Non-pigmented ciliary epithelial cell (primary cell): ENCODE measurements around the gene VMP1.
"Not testable (repeated sequence)": the region's sequence is repeated elsewhere in the genome, so short reads cannot be mapped to it uniquely, and the experiment has no call there.

Source experiments
- DNase-seq: peaks from one replicate; pipeline ENCODE4 v3.0.0-alpha.2; 2010; ENCODE audit warnings: low read depth

VMP1 gene

DNA sequence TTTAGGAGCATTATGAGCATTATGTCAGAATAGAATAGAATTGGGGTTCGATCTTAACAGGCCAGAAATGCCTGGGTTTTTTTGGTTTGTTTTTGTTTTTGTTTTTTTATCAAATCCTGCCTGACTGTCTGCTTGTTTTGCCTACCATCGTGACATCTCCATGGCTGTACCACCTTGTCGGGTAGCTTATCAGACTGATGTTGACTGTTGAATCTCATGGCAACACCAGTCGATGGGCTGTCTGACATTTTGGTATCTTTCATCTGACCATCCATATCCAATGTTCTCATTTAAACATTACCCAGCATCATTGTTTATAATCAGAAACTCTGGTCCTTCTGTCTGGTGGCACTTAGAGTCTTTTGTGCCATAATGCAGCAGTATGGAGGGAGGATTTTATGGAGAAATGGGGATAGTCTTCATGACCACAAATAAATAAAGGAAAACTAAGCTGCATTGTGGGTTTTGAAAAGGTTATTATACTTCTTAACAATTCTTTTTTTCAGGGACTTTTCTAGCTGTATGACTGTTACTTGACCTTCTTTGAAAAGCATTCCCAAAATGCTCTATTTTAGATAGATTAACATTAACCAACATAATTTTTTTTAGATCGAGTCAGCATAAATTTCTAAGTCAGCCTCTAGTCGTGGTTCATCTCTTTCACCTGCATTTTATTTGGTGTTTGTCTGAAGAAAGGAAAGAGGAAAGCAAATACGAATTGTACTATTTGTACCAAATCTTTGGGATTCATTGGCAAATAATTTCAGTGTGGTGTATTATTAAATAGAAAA lies 133.8 kb downstream of the VMP1 start:
- DNase-seq = not testable (repeated sequence)

DNA sequence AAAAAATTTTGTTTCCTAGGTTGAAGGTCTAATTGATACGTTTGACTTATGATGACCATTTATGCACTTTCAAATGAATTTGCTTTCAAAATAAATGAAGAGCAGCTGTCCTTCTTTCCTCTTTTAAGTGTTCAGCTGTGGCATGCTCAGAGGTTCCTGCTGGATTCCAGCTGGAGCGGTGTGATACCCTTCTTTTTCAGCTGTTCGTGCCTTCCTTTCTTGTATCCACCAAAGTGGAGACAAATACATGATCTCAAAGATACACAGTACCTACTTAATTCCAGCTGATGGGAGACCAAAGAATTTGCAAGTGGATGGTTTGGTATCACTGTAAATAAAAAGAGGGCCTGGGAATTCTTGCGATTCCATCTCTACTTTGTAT lies 134.4 kb downstream of the VMP1 start:
- DNase-seq = not testable (repeated sequence)

DNA sequence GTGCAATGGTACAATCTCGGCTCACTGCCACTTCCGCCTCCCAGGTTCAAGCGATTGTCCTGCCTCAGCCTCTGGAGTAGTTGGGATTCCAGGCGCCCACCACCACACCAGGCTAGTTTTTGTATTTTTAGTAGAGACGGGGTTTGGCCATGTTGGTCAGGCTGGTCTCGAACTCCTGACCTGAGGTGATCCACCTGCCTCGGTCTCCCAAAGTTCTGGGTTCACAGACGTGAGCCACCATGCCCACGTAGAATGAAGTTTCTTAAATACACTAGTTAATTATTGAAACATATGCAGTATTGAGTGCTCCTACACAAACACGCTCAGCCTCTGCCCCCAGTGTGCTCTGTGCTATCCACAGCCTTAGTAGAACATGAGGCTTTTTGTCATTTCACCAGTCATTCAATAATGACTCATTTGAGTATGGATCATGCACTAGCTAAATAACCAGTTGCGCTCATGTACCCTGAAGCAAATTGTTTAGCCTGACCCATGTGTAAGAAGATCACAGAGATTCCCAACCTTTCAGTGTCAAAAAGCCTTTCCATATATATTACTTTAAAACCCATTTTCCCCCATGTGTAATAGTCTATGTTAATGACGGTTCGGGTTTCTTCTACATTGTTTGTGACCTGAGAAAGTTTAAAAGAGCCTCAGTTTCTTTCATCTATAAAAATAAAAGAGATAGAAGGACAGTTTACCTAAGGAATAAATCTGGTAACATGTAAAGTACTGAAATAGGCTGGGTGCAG lies 135.6 kb downstream of the VMP1 start:
- peak; percentile 93 for DNase-seq

DNA sequence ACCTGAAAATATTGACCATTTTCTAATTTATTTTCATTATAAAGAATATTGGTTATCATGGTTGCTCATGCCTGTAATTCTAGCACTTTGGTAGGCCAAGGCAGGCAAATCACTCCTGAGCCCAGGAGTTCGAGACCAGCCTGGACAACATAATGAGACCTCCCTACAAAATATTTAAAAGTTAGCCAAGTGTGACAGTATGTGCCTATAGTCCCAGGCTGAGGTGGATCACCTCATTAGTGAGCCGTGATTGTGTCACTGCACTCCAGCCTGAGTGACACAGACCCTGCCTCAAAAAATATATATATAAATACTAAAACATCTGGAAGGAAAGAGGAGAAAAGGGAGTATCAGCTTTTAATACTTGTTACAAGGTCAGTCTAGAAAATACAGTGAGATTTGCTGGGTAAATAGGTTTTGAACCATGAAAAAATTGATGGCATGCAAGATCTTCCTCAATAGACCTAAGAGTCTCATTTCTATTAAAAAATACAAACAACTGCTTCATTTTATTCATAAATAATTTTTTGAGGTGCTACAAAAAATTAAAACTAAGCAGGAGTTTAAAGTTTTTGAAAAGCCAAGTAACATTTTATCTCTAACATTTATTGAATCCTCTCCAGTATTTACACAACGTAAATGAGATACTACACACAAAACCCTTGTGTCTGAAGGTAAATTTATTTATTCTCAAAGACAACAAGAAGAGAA lies 137.6 kb downstream of the VMP1 start:
- DNase-seq = no peak

DNA sequence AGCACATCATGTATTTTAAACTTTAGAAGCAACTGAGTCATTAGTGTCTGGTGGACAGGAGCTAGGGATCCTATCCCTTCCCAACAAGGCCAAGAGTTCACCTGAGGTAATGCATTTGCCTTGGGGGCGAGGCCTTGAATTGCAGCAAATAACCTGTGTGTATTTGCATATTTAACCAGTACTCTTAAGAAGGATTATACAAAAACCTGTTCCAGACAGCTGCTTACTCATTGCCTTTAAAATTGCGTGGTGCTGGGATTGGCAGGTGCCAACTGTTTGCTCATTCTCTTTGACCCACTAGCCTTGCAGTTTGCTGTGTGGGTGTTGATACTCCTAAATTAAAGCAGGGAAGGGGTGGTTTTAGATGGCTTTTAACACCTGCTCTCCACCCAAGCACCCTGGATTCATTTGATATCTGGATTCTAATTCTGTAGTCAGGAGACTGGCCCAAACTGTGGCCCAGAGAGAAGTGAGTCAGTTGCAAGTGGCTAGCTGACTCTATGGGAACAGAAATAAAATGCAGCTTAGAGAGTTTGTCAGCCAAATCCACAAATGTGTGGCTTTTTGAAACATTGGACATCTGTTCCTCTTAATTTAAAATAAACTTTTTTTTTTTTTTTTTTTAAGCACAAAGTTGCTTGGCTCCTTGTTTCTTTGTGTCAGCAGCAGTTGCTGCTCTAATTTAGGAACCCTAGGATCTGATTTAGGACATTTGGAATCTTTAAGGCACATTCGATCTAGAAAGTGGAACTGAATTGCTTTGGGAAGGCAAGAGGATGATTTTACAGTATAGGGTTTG lies 138.3 kb downstream of the VMP1 start:
- no peak for DNase-seq

DNA sequence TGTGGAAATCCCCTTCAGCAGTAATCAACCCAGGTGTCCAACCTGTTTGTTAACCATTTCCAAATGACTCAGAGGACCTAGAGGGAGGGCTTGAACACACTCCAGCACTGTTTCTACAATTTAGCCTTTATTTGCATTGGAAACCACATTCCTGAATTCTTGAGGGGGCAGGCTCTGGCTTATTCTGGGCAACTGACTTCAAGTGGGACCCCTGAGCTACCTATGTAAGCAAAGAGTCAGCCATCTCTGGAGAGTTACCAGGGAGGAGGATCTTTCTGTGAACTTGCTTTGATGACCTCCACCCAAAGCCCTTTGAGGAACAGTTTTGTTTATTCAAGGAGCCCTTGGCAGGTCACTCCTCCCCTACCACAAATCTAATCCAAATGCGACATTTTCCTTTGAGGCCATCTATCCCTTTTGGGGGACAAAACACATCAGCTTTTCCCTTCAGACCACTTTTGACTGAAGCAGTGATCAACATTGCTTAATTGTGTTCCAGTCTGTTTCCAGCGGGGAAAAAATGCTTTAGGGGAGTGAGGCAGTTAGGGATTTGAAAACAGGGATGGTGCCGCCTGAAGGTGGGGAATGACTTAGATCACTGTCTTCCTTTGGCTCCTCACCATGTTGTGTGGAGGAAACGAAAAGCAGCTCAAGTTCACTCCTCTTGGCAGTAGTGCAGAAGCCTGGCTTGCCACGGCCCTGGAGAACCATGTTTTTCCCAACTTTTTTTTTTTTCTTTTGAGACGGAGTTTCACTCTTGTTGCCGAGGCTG lies 139.1 kb downstream of the VMP1 start:
- DNase-seq = no peak

DNA sequence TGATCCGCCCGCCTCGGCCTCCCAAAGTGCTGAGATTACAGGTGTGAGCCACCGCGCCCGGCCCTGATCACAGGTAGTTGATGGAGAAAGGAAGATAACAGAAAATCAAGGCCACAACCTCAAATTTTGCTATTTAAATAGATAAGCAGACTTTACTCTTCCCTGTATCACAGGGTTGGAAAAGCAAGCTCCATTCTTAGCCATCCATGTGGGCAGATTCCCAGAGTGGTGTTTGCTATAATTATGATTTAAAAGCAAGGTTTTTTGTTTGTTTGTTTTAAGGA lies 140.9 kb downstream of the VMP1 start:
- DNase-seq = no peak

DNA sequence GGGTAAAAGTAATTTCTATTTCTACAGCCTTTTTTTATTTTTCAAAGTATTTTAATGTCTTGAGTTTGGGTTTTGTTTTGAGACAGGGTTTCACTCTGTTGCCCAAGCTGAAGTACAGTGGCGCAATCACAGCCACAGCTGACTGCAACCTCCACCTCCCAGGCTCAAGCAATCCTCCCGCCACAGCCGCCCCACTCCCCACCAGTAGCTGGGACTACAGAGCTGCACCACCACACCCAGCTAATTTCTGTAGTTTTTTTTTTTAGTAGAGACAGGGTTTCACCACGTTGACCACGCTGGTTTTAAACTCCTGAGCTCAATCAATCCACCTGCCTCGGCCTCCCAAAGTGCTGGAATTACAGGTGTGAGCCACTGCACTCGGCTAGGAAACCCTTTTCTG lies 141.3 kb downstream of the VMP1 start:
- no peak for DNase-seq

DNA sequence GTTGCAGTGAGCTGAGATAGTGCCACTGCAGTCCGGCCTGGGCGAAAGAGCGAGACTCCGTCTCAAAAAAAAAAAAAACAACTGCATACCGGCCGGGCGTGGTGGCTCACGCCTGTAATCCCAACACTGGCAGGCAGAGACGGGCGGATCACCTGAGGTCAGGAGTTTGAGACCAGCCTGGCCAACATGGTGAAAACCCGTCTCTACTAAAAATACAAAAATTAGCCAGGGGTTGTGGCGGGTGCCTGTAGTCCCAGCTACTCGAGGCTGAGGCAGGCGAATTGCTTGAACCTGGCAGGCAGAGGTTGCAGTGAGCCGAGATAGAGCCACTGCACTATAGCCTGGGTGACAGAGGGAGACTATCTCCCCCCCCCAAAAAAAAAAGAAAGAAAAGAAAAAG lies 142.9 kb downstream of the VMP1 start:
- not testable (repeated sequence) for DNase-seq

DNA sequence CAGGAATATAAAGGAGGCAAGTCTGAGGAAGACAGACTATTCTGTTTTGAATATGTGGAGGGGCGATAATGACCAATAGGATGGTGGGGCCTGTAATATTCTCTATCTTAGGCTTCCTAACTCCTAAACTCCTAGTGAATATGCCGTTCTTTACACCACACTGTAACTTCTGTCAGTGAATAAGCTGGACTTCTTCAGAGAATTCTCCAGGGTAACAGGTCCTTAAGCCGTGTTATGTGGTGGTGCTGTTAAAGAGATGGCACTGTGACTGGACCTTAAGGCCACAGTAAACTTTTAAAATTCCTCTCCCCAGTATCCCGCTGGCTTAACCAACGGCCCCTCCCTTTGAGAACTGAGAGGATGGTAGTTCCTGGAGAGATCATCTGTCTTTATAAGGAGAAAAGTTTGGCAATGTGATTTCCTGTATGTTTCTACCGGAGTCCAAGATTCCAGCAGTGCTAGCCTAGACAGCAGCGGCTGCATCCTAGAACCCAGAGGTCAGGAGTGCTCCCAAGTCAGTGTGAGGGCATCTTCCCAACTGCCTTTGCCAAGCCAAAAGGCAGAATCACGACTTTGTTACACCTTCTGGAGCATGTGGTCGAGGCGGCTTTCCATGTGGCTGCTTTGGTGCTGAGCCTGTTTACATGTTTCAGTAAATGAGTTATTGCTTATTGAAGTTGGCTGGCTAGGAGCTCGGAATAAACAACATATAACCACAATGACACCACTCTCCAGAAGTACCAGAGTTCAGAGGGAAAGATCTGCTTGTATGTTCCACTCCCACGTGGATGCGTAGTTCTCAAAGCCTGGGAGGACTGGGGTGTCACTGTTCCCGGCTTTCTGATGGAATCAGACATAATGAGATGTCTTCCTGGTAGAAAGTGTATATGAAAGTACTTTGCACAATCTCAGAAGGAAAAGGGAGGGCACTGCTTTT lies 144.3 kb downstream of the VMP1 start:
- DNase-seq = peak; percentile 80

DNA sequence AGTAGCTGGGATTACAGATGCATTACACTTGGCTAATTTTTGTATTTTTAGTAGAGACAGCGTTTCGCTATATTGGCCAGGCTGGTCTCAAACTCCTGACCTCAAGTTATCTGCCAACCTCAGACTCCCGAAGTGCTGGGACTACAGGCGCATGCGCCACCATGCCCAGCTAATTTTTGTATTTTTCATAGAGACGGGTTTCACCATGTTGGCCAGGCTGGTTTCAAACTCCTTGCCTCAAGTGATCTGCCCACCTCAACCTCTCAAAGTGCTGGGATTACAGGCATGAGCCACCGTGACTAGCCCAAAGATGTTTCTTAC lies 145.4 kb downstream of the VMP1 start:
- DNase-seq = not testable (repeated sequence)

DNA sequence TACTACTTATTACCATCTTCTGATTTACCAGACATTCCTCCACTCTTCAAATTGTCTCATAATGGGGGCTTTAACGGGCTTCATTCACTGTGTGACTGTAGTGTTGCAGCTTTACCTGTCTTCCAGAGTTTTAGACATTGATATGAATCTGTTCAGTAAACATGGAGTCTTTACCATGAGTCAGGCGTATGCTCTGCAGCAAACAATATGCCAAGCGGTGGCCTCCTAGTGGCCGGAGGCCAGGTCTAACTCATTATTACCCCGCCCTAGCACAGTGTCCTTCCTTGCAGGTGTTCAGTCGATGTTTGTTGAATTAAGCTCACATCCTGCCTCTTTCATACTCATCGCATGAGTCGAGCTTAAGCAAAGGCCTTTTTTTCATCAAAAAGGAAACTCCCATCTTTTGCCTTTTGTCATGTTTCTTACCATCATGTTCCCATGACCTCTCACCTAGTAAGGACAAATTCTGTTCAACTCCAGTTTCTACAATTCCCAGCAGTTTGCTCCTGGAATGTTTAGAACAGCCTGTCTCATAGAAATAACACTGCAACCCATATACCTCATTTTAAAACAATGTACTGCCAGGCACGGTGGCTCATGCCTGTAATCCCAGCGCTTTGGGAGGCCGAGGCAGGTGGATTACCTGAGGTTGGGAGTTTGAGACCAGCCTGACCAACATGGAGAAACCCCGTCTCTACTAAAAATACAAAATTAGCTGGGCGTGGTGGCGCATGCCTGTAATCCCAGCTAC lies 145.9 kb downstream of the VMP1 start:
- DNase-seq = peak; percentile 95

DNA sequence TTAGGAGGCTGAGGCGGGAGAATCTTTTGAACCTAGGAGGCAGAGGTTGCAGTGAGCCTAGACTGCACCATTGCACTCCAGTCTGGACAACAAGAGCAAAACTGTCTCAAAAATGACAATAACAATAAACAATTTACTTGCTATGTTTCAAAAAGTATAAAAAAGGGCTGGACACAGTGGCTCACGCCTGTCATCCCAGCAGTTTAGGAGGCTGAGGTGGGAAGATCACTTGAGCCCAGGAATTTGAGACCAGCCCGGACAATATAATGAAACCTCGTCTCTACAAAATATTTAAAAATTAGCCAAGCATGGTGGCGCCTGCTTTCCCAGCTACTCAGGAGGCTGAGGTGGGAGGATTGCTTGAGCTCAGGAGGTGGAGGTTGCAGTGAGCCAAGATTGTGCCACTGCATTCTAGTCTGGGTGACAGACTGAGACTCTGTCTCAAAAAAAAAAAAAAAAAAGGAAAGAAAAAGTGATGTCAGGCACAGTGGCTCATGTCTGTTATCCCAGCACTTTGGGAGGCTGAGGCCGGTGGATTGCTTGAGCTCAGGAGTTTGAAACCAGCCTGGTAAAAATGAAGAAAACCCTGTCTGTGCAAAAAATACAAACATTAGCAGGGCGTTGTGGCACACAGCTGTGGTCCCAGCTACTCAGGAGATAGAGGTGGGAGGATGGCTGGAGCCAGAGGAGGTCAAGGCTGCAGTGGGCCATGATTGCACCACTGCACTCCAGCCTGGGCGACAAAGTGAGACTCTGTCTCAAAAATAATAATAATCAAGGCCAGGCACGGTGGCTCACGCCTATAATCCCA lies 146.7 kb downstream of the VMP1 start:
- not testable (repeated sequence) for DNase-seq

DNA sequence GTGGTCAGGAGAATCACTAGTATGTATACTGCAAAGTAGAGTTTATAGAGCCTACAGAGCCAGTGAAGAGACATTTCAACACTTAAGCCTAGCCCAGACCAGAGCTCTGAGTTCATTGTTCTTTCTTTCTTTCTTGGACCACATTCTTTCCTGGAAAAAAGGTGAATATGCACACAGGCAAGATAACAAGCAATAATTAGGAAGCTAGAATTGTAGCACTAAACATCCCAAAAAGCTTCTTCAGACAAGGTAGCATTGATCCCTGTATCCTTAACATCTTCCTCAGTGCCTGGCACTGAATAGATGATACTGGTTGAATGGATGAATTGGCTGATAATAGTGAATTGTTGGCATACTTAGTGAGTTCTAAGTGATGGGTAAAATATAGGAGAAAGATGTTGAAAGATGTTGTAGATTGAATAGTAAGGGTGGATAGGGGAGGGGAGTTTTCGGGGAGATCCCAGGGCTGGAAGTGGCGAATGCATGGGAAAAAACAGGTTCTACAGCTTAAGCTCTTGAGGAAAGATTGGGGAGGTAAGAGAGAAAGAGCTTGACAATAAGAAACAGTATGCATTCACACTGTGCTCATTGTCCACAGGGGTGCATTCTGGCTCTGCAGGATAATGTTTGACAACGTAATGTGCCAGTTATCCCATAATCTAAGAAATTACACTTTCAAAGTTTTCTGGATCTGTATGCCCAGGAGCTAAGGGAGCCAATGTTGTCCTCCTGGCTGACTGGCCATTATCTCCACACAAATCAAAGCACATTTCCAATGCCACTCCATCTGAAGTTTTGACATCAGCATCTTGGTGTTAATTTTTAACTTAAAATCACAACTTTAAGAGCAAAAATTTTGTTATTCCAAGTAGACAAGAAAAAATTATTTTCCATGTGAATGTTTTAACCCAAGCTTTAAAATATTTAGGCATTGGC lies 149.7 kb downstream of the VMP1 start:
- DNase-seq = no peak

DNA sequence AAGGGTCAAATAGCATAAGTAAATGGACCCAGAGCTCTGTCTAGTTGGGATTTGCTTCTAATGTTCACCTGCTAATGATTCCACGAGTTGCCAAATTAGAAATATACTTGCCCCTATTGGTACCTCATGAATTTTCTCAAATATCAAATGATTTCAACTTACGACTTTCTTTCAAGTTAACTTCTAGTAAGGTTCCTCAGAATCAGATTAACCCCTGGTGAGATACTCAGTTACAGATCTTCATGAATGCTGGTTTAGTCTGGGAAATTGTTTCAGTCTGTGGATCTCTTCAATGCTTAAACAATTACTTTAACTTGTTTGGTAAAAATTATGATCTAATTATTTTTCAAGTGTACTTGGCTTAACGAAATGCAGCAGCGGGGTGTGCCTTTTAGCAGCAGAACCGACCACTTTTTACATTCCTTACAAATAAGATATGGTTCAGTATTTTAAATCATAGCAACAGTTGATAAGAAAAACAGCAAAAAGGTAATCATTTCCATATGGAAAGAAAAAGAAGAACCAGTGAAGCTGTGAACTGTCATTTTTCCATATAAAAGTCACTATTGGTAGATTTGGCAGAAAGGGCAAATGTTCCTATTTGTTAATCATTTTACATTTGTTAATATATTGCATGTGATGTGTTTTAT lies 150.8 kb downstream of the VMP1 start:
- no peak for DNase-seq

DNA sequence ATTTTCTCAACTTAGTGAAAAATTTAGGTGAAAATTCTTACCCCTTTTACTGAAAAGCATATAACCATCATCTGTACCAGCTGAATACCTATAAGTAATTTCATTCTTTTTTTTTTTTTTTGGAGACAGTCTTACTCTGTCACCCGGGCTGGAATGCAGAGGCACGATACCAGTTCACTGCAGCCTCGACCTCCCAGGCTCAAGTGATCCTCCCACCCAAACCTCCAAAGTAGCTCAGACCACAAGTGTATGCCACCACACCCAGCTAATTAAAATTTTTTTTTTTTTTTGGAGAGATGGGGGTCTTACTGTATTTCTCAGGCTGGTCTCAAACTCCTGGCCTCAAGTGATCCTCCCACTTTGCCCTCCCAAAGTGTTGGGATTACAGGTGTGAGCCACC lies 151.5 kb downstream of the VMP1 start:
- no peak for DNase-seq

DNA sequence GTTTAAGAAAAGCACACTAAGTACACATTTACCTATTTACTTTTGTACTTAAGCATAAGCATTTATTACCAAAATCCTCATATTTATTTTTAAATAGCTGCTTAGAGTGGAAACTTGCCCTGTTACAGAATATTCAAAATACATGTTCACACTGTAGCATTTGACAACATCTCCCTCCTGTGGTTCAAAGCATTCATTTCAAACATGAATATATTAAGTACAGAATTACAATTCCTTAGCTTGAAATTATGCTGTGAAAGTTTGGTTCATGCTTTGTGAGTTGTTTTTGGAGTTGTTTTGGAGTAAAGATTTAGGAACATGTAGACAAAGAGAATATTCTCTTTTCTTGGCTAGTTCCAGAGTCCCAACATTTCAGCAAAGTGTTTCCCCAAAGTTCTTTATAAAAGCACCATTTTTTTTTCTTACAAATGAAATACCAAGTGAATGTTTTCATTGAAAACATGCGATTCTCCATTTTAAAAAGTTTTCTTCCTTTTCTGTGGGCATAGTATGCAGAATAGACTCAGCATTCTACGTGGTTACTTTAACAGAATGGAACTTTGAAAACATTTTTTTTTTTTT lies 152.1 kb downstream of the VMP1 start:
- peak; percentile 24 for DNase-seq
